ENCODE measurements around the gene REC114. TPM values are rescaled to one million over a fixed set of nuclear protein-coding genes. Genes with fewer than 3 reads are reported as not detected.

REC114 gene
- not detected in 2 replicates for total RNA-seq (2014; rRNA removed; shearing (Covaris generic))
- not detected in 2 replicates for polyA plus RNA-seq (2016; fragmentation: Nextera tagmentation; extraction: Ambion mirVana)
- long read RNA-seq = 0 reads

- Mint-ChIP-seq H3K4me1 (peaks cover 6% of the 10 kb centered on the region), H3K27me3 (ENCODE audit: insufficient read depth, low read depth, poor library complexity) (no peaks in the 10 kb centered on the region), H3K9me3 (no peaks in the 10 kb centered on the region; the same call in 2 of the 3 replicates), H3K27ac (no peak within 1 kb of the TSS), H3K36me3 (ENCODE audit: low read depth) (no peaks in the 10 kb centered on the region), H3K4me3 (no peak within 1 kb of the TSS)
- H3K27me3 ChIP-seq (ENCODE audit: insufficient read depth) = no peaks in the 10 kb centered on the region
- H3K9me2 ChIP-seq (ENCODE audit: insufficient read depth) = peaks cover 8% of the 10 kb centered on the region; the same call in 1 of the 2 replicates
- no peak for TF ChIP-seq EZH2 (IDR thresholded peaks at IDR 0.05; ENCODE audit: low read depth, unreplicated experiment)
- TF ChIP-seq CTCF (conservative IDR thresholded peaks at IDR 0.05; ENCODE audit: low read depth in 2 of 2) = no peak
- TF ChIP-seq POLR2AphosphoS5 (IDR thresholded peaks at IDR 0.05; ENCODE audit: low read depth) = no peak
- H4K20me1 ChIP-seq (replicated peaks; ENCODE audit: insufficient read depth) = no peaks in the 10 kb centered on the region
- H3K79me2 ChIP-seq (replicated peaks; ENCODE audit: insufficient read depth) = no peaks in the 10 kb centered on the region
- no peak within 1 kb of the TSS for H3K27ac ChIP-seq (ENCODE audit: low read depth)
- ATAC-seq (peak; percentile 53), DNase-seq (ENCODE audit: low spot score) (peak; percentile 34)
- H3F3A ChIP-seq (replicated peaks; ENCODE audit: low read depth) = no peaks in the 10 kb centered on the region
- no peak within 1 kb of the TSS; the same call in 1 of the 2 replicates for H2AFZ ChIP-seq
- H3K4me2 ChIP-seq = no peak within 1 kb of the TSS
- no peaks in the 10 kb centered on the region for H3K4me1 ChIP-seq (ENCODE audit: insufficient read depth)
- no peak within 1 kb of the TSS for H3K4me3 ChIP-seq
- no peaks in the 10 kb centered on the region for H3K36me3 ChIP-seq (ENCODE audit: insufficient read depth)
Measured at GRCh38 chr15:73442968-73443367, at the start of gene REC114. Gene REC114 (plus strand): TSS chr15:73443164. CDS start chr15:73443186, 22 bp downstream.

GRCh38 chr15:73393336-73393735 lies 49.6 kb upstream of the REC114 start:
- H3K9me2 ChIP-seq (ENCODE audit: insufficient read depth) = peaks cover 7% of the 10 kb centered on the region; the same call in 1 of the 2 replicates
- H3K27ac Mint-ChIP-seq = no peak overlapping the region
- H3F3A ChIP-seq (replicated peaks; ENCODE audit: low read depth) = 0 out of 2 replicates have a peak, but pooled peaks cover 2% of the 10 kb centered on the region
- H3K27me3 ChIP-seq (ENCODE audit: insufficient read depth) = no peaks in the 10 kb centered on the region
- no peak for TF ChIP-seq STAT1 (IDR thresholded peaks at IDR 0.05; ENCODE audit: unreplicated experiment)
- no peak for TF ChIP-seq ZNF114 (CRISPR knock-in tag; IDR thresholded peaks at IDR 0.05)
- TF ChIP-seq REST (IDR thresholded peaks at IDR 0.05; ENCODE audit: unreplicated experiment) = no peak
- no peak for TF ChIP-seq JUNB (IDR thresholded peaks at IDR 0.05; ENCODE audit: unreplicated experiment)
- no peak for TF ChIP-seq CTCF (conservative IDR thresholded peaks at IDR 0.05; ENCODE audit: low read depth in 2 of 2)
- TF ChIP-seq ETS1 (IDR thresholded peaks at IDR 0.05) = no peak
- TF ChIP-seq EZH2phosphoT487 (IDR thresholded peaks at IDR 0.05; ENCODE audit: unreplicated experiment) = no peak
- H3K79me2 ChIP-seq (replicated peaks; ENCODE audit: insufficient read depth) = no peaks in the 10 kb centered on the region
- no peaks in the 10 kb centered on the region for H3K36me3 Mint-ChIP-seq (ENCODE audit: low read depth)
- no peak overlapping the region for H3K4me2 ChIP-seq
- peaks cover 25% of the 10 kb centered on the region for H3K4me1 ChIP-seq (ENCODE audit: insufficient read depth)
- H3K9me3 Mint-ChIP-seq = no peaks in the 10 kb centered on the region; the same call in 2 of the 3 replicates
- ATAC-seq (peak; percentile 17; the same call in 1 of the 3 replicates), DNase-seq (ENCODE audit: low spot score) (no peak)
- no peak overlapping the region for H3K4me3 Mint-ChIP-seq
- no peaks in the 10 kb centered on the region for H3K36me3 ChIP-seq (ENCODE audit: insufficient read depth)
- no peak overlapping the region for H3K4me3 ChIP-seq
- H3K27me3 Mint-ChIP-seq (ENCODE audit: insufficient read depth, low read depth, poor library complexity) = peaks cover 9% of the 10 kb centered on the region
- no peaks in the 10 kb centered on the region for H4K20me1 ChIP-seq (replicated peaks; ENCODE audit: insufficient read depth)
- no peak overlapping the region for H2AFZ ChIP-seq
- peaks cover 37% of the 10 kb centered on the region for H3K4me1 Mint-ChIP-seq
- H3K27ac ChIP-seq (ENCODE audit: low read depth) = no peak overlapping the region
